ENCODE results near the gene FHIT.

- no peak for TF ChIP-seq POLR2A (IDR thresholded peaks at IDR 0.05; ENCODE audit: low read depth, low read length)
- TF ChIP-seq FOS (IDR thresholded peaks at IDR 0.05; ENCODE audit: low read depth, low read length): no peak
- TF ChIP-seq ELK1 (IDR thresholded peaks at IDR 0.05; ENCODE audit: borderline replicate concordance, low read depth, low read length): no peak
- TF ChIP-seq RFX5 (IDR thresholded peaks at IDR 0.05; ENCODE audit: low read depth, low read length): no peak
- no peak for TF ChIP-seq BHLHE40 (IDR thresholded peaks at IDR 0.05; ENCODE audit: low read depth, low read length)
- TF ChIP-seq, protein P1, sequence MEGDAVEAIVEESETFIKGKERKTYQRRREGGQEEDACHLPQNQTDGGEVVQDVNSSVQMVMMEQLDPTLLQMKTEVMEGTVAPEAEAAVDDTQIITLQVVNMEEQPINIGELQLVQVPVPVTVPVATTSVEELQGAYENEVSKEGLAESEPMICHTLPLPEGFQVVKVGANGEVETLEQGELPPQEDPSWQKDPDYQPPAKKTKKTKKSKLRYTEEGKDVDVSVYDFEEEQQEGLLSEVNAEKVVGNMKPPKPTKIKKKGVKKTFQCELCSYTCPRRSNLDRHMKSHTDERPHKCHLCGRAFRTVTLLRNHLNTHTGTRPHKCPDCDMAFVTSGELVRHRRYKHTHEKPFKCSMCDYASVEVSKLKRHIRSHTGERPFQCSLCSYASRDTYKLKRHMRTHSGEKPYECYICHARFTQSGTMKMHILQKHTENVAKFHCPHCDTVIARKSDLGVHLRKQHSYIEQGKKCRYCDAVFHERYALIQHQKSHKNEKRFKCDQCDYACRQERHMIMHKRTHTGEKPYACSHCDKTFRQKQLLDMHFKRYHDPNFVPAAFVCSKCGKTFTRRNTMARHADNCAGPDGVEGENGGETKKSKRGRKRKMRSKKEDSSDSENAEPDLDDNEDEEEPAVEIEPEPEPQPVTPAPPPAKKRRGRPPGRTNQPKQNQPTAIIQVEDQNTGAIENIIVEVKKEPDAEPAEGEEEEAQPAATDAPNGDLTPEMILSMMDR (conservative IDR thresholded peaks at IDR 0.05; ENCODE audit: low read depth, low read length): no peak
- no peak for TF ChIP-seq SMC3 (IDR thresholded peaks at IDR 0.05; ENCODE audit: low read depth, low read length)
These were observed 367.2 kb downstream of the FHIT start for GRCh38 chr3:60884005-60884404.
